Renal cortical epithelial cell (primary cell): ENCODE measurements around the gene USP15. TPM values are rescaled to one million over a fixed set of nuclear protein-coding genes. Genes with fewer than 3 reads are reported as not detected.
"Not testable (repeated sequence)": the region's sequence is repeated elsewhere in the genome, so short reads cannot be mapped to it uniquely, and the experiment has no call there.

Experiments used
- DNase-seq: peaks from one replicate; pipeline ENCODE4 v3.0.0-alpha.2; 2011; ENCODE audit warnings: low read depth
- total RNA-seq: library from RNA; depleted of rRNA; stranded (reverse); fragments of >200 nt; gene quantifications from 2 replicates; pipeline ENCODE4 v1.2.3, GENCODE V29; 2014

Gene USP15
- total RNA-seq, 1 donor from 2014 or later, result 62.7 TPM

DNA sequence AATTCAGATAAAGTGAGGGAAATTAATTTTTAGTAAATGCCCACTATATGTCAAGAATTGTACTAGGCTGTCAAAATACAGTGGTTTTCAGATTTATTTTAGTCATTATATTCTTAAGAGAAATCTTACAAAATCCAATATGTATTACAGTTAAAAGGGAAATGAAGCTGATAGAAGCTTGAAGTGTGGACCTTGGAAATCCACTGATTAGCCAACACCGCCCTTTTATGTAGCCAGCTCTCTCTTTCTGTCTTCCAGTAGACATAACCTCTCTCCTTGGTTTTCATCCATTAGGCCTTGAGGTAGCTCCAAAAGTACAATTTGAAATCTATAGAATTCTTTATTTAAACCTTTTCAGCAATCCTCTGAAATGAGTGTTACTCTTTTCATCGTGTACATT is 63.2 kb downstream of the USP15 start:
- no peak for DNase-seq

DNA sequence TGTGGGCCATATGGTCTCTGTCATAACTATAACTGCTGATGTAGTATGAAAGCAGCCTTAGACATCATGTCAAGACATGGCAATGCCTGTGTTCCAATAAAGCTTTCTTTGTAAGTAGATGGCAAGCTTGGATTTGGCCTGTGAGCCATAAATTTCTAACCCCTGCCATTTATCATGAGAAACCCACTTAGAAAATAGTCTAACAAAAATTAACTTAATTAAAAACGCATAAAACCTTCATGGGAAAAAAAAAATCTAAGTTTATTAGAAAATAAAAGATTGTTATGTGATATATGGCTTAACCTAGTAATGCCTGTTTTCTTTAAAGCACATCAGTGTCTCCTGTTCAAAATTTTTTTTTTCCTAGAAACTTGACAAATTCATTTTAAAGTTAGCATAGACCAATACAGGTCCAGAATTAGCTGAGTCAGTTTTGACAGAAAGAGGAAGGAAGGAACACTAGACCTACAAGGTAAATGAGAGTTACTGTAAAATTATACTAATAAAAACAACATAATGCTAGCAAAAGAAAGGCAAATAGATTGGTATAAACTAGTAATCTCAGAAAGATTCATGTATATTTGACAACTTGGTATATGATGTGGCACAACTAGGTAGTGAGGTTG is 68.2 kb downstream of the USP15 start:
- no peak for DNase-seq

DNA sequence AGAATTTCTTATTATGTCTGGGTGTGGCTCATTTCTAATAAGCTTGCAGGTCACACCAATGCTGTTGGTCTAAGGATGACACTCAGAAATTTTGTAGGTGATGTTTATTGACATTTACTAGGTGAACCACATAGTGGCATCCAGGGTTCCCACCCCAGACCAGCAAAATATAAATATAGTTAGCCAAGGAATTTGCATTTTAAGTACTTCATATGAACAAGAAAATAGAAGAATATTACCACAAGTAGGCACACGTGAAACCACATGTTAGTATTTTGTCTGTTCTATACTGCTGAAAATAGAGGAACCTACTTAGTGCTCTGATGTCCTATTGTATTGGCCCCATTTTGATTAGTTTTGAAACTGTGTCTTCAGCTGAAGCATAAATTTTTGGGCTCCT is 71.1 kb downstream of the USP15 start:
- DNase-seq, result no peak

DNA sequence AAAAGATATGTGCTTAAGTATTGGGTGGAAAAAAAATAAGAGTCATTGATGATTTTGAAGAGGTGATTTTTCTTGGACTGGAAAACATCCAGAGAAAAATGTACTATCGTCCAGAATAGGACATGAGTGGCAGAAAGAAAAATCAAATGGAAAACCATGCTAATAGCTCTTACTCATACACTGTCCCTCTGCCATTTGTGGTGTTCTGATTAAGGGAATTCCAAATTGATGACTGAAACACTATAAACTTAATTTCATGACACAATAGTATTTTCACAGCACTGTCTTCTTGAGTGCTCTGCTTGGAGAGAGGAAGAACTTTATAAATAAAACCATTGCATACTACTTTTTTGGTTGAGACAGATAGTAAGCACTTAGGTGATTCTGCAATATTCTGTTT is 72.4 kb downstream of the USP15 start:
- DNase-seq, result peak; percentile 70

DNA sequence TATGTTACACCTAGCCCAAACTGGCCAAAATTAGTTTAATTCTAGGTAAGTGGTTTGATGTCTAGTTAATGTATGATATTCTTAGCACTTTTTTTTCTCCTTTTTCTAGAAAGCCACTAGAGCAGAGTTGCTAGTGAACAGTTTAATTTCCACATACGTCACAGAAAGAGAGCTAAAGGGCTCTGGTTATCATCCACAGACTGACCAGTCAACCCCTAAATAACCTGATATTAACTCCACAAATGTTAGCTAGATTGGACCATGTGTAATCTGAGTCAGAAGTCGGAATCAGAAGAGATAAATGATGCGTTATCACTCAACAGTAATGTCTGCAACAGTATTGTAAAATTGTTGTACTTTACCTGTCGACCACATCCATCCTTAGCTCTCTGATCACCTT is 74.9 kb downstream of the USP15 start:
- no peak for DNase-seq

DNA sequence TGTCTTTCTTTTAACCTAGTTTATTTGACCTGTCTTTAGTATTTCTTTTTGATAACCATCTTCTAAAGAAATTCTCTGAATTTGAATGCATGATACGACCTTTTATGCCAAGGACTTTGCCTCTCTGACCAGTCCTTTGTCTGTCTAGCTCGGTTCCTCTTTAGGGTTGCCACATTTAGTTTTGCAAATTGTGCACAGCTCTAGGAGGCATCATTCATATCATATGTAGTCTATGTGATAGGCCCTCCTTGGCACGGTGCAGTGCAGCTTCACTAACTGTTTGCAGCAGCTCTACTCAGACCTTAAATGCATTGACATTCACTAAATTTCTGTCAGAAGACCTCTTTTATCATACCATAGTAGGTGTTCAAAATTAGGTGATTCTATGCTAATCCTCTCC is 75.6 kb downstream of the USP15 start:
- no peak for DNase-seq

DNA sequence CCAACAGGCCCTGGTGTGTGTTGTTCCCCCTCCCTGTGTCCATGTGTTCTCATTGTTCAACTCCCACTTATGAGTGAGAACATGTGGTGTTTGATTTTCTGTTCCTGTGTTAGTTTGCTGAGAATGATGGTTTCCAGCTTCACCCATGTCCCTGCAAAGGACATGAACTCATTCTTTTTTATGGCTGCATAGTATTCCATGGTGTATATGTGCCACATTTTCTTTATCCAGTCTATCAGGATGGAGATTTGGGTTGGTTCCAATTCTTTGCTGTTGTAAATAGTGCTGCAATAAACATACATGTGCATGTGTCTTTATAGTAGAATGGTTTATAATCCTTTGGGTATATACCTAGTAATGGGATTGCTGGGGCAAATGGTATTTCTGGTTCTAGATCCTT is 77.4 kb downstream of the USP15 start:
- DNase-seq, result not testable (repeated sequence)

DNA sequence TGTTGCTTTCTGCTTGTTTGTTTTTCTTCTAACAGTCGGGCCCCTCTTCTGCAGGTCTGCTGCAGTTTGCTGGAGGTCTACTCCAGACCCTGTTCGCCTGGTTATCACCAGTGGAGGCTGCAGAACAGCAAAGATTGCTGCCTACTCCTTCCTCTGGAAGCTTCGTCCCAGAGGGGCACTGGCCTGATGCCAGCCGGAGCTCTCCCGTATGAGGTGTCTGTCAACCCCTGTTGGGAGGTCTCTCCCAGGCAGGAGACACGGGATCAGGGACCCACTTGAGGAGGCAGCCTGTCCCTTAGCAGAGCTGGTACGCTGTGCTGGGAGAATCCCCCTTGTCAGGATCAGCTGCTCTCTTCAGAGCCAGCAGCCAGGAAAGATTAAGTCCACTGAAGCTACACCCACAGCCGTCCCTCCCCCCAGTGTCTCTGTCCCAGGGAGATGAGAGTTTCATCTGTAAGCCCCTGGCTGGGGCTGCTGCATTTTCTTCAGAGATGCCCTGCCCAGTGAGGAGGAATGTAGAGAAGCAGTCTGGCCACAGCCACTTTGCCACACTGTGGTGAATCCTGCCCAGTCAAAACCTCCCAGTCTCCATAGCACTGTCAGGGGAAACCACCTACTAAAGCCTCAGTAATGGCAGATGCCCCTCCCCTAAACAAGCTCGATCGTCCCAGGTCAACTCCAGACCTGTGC is 82.6 kb downstream of the USP15 start:
- not testable (repeated sequence) for DNase-seq

DNA sequence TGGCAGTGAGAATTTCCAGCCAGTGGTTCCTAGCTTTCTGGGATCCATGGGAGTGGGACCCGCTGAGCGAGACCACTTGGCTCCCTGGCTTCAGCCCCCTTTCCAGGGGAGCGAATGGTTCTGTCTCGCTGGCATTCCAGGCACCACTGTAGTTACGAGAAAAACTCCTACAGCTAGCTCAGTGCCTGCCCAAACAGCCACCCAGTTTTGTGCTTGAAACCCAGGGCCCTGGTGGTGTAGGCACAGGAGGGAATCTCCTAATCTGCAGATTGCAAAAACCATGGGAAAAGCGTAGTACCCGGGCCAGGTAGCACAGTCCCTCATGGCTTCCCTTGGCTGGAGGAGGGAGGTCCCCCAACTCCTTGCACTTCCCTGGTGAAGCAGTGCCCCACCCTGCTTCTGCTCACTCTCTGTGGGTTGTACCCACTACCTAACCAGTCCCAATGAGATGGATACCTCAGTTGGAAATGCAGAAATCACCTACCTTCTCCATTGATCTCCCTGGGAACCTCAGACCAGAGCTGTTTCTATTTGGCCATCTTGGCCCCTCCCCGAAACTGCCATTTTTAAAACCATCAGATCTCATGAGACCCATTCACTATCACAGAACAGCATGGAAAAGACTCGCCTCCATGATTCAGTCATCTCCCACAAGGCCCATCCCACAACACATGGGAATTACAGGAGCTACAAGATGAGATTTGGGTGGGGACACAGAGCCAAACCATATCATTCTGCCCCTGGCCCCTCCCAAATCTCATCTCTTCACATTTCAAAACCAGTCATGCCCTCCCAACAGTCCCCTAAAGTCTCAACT is 83.3 kb downstream of the USP15 start:
- DNase-seq, result not testable (repeated sequence)

DNA sequence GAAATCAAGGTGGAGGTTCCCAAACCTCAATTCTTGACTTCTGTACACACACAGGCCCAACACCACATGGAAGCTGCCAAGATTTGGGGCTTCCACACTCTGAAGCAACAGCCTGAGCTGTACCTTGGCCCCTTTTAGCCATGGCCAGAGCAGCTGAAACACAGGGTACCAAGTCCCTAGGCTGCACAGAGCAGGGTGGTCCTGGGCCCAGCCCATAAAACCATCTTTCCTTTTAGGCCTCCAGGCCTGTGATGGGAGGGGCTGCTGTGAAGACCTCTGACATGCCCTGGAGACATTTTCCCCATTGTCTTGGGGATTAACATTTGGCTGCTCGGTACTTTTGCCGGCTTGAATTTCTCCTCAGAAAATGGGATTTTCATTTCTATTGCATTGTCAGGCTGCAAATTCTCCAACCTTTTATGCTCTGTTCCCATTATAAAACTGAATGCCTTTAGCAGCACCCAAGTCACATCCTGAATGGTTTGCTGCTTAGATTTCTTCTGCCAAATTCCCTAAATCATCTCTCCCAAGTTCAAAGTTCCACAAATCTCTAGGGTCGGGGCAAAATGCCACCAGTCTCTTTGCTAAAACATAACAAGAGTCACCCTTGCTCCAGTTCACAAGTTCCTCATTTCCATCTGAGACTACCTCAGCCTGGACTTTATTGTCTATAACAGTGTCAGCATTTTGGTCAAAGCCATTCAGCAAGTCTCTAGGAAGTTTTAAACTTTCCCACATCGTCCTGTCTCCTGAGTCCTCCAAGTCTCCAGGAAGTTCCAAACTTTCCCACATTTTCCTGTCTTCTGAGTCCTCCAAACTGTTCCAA is 84.7 kb downstream of the USP15 start:
- not testable (repeated sequence) for DNase-seq

DNA sequence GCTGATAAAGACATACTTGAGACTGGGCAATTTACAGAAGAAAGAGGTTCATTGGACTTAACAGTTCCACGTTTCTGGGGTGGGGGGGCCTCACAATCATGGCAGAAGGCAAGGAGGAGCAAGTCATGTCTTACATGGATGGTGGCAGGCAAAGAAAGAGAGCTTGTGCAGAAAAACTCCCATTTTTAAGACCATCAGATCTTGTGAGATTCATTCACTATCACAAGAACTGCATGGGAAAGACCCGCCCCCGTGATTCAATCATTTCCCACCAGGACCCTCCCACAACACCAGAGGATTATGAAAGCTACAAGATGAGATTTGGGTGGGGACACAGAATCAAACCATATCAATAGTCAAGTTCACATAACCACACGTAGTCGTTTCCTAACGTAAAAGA is 85.5 kb downstream of the USP15 start:
- DNase-seq, result no peak

DNA sequence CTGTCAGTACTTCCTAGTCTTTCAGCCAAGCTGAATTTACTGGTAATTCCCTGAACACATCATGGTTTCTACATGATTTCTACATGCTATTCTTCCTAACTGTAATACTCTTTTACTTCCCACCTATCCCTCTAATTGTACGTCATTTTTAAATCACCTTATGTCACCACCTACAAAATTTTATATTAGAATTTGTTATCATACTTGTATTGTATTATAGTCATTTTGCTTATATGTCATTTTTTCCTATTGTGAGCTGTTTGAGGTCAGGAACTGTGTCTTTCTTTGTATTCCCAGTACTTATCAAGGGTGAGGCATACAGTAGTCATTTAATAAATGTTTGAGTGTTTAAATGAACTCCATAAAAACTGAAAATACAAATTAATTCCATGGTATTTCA is 86.6 kb downstream of the USP15 start:
- no peak for DNase-seq

DNA sequence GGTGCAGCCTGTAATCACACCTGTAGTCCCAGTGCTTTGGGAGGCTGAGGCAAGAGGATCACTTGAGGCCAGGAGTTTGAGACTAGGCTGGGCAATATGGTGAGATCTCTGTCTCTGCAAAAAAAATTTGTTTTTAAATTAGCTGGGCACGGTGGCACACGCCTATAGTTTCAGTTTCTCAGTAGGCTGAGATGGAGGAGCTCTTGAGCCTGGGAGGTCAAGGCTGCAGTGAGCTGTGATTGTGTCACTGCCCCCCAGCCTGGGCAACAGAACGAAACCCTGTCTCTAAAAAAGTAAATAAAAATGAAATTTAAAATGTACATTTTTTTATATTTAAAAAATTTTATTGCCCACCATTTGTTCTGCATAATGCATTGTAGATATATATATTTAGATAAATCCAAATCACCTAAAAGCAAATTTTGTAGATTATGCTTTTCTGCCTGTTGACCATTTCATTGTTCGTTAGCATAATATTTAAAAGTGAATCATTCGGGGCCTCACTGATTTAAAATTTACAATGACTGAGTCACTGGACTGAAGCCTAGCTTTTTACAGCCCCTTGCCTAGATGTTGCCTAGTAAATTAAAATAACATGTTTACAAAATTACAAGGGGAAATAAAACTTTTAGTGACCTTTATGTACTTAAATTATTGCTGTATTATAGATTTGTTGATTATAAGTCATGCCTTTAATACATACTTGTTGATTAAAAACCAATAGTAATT is 87.9 kb downstream of the USP15 start:
- DNase-seq, result peak; percentile 22

DNA sequence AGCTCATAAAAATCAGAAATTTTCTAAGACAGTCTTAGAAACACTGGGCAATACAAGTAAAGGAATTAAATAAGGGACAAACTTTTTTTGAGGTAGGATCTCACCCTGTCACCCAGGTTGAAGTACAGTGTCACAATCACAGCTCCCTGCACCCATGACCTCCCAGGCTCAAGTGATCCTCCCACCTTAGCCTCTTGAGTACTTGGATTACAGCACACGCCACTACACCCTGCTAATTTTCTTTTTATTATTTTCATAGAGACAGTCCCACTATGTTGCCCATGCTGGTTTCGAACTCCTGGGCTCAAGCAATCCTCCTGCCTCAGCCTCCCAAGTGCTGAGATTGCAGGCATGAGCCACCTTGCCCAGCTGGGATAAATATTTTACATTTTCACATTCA is 90.3 kb downstream of the USP15 start:
- no peak for DNase-seq

DNA sequence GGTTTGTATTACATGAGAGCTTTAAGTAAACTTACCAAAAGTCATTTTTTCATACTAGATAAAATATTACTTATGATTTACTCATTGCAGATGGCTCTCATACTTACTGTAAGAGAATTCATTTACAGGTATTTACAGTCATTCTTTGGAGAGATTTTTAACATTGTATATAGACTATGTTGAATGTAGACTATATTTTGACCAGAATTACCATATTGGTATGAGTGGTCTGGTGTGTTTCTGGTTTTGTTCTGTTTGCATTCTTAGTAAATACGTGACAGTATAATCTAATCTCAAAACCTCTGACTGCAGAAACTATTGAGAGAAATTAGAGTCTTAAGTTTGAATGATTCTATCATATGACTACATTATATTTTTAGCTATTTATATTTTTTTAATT is 91.1 kb downstream of the USP15 start:
- DNase-seq, result no peak

DNA sequence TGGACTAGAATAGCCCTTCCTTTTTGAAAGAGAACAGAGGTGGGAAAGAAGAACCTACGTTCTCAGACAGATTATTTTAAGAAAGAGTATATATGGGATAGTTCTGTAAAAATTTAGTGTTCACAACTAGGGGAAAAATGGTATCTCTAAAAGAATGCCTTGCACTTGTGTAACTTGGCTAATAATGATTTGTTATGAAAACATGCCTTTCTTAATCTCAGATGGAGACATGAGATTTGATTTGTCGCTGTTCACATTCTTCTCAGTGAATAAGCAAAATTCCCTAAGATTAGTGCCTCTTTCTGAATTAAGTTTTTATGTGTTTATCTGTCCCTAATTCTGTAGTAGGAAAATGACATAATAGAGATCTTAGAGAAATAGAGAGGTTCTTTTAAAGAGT is 100.8 kb downstream of the USP15 start:
- no peak for DNase-seq

DNA sequence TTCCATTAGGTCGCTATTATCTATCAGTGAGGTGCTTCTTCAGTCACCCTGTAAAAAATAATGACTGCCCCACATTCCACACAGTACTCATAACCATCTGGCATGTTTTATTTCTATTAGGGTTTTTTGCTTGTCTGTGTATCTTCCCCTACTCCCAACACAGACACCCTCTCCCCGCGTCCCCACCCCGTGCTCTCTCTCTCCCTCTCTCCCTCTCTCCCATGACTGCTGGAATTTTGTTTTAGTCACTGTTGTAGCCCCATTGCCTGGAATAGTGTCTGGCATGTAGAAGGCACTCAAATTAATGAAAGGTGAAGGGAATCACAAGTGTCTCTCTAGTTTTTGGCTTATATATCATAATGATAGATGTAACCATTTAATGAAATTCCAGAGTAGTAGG is 103.3 kb downstream of the USP15 start:
- no peak for DNase-seq

DNA sequence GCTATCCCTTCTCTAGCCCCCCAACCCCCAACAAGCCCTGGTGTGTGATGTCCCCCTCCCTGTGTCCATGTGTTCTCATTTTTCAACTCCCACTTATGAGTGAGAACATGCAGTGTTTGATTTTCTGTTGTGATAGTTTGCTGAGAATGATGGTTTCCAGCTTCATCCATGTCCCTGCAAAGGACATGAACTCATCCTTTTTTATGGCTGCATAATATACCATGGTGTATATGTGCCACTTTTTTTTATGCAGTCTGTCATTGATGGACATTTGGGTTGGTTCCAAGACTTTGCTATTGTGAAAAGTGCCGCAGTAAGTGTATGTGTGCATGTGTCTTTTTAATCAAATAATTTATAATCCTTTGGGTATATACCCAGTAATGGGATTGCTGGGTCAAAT is 104.5 kb downstream of the USP15 start:
- DNase-seq, result not testable (repeated sequence)

DNA sequence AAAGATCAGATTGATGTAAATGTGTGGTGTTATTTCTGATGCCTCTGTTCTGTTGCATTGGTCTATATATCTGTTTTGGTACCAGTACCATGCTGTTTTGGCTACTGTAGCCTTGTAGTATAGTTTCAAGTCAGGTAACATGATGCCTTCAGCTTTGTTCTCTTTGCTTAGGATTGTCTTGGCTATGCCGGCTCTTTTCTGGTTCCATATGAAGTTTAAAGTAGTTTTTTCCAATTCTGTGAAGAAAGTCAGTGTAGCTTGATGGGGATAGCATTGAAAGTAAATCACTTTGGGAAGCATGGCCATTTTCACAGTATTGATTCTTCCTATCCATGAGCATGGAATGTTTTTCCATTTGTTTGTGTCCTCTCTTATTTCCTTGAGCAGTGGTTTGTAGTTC is 105.6 kb downstream of the USP15 start:
- not testable (repeated sequence) for DNase-seq

DNA sequence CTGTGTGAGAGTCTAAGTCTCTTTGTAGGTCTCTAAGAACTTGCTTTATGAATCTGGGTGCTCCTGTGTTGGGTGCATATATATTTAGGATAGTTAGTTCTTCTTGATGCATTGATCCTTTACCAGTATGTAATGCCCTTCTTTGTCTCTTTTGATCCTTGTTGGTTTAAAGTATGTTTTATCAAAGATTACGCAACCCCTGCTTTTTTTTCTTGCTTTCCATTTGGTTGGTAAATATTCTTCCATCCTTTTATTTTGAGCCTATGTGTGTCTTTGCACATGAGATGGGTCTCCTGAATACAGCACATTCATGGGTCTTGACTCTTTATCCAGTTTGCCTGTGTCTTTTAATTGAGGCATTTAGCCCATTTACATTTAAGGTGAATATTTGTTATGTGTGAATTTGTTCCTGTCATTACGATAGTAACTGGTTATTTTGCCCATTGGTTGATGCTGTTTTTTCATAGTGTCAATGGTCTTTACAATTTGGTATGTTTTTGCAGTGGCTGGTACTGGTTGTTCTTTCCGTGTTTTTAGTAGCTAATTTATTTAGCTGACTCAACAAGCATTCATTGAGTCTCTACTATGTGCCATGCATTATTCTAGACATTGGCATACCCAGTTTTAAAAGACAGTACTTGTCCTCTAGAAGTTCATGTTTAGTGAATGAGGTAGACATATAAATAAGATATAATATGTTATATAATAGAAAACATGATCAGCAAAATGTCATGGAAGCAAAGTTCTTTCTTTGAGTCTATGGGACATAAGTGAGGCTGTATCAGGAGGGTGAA is 108.4 kb downstream of the USP15 start:
- not testable (repeated sequence) for DNase-seq

DNA sequence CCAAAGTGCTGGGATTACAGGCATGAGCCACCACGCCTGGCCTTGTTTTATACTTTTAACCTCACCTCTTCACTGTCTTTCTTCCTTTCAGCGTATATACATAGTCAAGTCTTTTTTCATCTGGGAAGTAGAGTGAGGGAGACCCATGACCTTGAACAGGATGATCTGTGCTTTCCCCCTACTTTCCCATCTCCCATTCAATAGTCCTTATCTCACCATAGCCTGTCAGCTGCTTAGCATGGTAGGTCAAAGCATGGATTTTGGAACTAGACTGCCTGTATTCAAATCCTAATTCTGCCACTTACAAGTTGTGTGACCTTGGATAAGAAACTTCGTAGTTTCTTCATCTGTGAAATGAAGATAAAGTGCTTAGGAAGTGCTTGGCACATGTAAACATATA is 110.0 kb downstream of the USP15 start:
- DNase-seq, result no peak
